ENCODE data around the gene ALG1L2.
"Not testable (repeated sequence)": the region's sequence is repeated elsewhere in the genome, so short reads cannot be mapped to it uniquely, and the experiment has no call there.

The ALG1L2 gene

DNA sequence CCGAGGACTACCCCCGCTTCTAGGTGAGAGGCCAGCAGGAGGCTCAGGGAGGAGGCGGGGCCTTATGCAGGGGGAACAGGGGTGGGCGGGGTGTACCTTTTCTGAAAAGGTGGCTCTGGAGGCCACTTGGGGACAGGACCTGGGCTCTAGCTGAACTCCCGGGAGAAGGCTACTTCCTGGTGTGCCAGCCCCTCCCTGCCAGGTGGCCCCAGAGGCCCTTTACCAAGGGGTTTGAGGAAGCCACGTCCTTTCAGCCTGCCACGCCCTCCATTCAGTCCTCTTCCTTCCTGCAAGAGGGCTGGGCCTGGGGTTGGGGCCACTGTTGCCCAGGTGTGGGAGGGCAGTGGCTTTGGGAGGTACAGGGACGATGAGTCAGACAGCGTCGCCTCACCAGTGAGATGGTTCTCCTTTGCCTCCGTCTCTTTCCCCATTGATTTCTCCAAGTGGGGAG, 12.9 kb downstream of the ALG1L2 start:
- DNase-seq: peak; percentile 57

DNA sequence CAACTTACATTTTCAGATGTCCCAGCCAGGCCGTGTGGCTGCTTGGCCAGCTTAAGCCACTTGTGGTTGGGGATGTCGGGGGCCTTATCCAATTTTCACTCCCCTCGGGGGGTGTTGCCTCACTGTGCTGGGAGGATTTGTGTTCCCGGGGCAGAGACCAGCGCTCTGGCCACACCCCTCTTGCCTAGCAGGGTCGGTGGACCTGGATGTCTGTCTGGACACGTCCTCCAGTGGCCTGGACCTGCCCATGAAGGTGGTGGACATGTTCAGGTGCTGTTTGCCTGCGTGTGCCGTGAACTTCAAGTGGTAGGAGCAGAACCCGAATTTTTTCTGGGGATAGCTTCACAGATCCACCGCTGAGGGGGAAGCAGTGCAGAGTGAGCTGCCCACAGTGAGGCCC, 14.2 kb downstream of the ALG1L2 start:
- DNase-seq: not testable (repeated sequence)

DNA sequence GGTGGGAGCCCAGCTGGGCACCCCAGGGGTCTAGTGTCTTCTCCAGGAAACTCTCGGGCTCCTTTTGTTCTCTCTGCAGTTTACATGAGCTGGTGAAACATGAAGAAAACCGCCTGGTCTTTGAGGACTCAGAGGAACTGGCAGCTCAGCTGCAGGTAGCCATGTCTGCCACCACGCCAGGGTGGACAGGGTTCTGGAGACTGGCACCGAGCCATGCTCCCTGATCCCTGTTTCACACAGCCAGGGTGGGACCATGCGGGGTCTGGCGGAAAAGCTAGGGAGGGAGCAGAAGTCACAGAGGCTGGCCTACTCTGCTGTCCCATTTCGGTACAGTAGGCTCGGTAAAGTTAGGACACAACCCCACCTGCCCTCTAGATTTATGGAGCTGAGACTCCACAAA, 15.5 kb downstream of the ALG1L2 start:
- not testable (repeated sequence) for DNase-seq

DNA sequence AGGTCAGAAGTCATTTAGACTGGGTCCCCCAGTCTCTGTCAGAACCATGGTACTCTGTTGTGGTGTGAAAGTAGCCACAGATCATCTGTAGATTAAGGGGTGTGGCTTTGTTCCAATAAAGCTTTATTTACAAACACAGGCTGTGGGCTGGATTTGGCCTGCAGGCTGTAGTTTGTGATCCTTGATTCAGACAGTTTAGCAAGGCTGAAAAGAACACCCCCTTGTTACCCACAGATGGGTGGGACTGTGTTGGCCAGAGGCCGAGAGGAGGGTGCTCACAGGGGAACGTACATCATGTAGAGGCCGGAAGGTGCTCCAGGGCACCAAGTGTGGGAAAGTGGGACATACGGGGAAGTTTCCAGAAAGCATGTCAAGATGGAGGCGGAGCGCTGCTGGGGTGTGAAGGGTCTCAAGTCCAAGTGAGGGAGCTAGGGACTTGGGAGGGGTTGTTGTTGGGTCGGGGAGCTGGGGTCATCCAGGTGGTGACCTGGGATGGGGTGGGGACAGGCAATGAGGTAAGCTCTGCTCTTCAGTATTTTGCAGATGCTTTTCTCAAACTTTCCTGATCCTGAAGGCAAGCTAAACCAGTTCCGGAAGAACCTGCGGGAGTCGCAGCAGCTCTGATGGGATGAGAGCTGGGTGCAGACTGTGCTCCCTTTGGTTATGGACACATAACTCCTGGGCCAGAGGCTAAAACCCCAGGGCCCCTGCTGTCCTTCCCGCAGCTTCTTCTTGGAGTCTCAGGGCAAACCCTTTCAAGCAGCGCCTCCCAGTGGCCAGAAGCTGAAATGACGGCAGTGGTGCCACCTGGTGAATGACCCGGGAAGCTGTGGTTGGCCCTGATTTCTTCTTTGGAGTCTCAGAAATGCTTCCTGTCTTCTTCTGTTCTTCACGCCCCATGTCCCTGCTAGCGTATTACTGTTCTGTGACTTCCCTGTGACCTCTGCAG, 16.3 kb downstream of the ALG1L2 start:
- peak; percentile 57 for DNase-seq

DNA sequence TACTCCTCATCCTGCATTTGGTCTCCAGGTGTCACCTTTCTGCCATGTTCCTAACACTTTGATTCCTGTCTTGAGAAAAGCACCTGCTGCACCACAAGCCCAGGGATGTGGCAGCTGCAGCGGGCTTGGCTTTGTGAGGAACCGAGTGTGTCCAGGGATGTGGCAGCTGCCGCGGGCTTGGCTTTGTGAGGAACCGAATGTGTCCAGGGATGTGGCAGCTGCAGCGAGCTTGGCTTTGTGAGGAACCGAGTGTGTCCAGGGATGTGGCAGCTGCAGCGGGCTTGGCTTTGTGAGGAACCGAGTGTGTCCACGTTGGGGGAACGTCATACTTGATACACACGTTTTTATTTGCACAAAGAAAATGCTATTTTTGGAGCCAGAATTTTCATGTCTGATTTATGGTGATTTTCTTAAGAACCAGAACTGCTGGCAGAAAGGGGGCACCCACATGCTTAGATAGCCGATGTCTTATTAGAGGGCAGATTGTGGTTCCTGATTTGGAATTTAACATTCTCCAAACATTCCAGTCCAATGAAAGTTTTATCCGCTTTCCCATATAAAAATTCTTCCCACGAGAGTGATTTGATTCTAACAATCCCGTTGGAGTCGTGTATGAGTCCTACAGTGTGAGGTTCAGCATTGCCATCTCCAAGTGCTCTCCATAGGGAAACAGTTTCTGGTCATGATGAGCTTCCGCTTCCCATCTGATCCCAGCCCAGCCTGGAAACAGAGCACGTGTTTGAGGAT, 17.2 kb downstream of the ALG1L2 start:
- not testable (repeated sequence) for DNase-seq

DNA sequence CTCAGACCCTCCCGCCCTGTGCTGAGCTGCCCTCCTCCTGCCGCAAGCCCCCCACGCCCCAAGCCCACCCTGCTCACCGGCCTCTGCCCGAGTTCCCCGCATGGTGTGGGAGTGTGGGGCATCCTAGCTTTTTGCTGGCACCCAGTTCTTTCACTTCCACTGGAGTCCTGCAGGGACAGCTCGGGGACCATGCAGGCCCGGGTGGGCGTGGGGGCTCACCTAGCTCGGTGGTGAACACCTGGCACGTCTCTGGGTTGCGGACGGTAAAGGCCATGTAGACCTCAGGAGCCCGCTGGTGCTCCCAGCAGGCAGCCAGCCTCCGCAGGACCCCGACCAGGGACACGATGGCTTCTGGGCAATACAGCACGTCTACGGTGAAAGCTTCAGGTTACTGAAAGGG, 20.9 kb downstream of the ALG1L2 start:
- not testable (repeated sequence) for DNase-seq

DNA sequence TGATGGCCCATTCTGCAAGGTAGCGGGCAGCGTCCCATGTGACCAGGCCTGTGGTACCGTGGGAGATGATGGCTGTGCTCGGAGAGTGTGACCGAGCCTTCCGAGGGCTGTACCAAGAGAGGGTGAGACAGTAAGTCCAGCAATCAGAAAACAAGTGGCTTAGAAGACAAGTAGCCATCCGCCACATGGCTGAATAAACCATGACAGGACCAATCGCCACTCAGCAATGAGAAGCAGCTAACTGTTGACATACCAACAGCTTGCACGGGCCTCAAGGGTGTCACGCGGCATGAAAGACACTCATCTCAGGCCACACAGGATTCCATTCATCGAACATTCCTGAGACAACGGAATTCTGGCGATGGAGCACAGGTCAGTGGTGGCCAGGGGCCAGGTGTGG, 22.6 kb downstream of the ALG1L2 start:
- not testable (repeated sequence) for DNase-seq

DNA sequence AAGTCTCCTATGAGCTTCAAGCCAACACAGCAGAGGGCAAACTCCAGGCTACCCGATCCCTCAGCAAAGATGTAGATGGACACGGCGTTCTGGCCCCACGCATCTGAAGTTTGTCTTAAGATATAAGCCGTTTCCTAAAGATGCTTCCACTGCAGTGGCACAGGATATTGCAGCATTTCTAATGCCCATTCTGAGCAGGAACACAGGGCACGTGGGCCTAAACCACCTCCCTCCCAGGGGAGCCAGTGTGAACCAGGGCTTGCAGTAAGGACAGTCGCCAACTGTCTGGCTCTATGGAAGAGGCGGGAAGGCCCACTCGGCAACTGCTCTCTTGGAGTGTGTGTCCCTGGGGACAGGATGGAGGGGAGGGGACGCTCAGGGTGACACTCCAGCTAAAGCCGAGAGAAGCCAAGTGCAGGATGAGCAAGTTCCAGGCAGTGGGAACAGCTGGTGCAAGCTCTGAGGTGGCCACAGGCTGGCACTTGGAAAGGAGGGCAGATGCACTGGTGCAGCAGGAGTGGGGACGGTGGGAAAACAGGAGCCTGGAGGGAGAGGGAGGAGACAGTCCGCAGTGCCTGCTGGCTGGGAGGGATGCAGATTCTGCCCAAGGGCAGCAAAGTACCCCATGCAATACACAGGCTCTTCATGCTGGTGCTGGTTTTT, 25.8 kb downstream of the ALG1L2 start:
- not testable (repeated sequence) for DNase-seq

DNA sequence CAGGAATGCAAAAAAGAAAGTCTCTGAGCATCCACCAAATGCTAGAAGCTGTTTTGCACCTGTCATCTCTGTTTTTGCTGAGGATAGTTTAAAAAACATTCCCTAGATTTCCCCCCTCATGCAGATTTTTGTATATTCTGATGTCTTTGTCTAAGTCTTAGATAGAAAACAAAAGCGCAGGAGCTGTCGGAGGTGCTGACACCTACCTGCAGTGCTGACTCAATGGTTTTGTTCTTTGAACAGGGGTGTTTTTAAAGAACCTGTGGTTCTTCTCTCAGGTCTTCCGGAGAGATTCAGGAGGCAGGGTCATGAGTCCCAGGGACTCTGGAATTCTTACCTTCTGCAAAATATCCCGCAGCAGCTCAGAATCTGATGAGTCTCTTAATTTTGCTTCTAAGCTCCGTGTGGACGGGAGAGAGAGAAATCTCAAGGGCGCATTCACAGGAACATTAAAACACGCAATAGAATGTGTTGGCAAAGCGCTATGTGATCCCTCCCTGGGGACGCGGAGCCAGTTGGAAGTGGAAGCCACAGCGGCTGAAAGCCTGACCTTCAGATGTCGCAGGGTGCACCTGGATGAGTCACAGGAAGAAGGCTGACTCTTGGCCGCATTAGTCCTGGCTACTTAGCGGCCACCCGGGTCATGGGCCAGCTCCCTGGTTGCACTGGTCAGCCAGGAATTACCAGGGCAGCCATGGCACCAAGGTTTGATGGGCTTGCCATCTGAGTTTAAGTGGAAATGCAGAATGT, 27.4 kb downstream of the ALG1L2 start:
- DNase-seq: not testable (repeated sequence)

DNA sequence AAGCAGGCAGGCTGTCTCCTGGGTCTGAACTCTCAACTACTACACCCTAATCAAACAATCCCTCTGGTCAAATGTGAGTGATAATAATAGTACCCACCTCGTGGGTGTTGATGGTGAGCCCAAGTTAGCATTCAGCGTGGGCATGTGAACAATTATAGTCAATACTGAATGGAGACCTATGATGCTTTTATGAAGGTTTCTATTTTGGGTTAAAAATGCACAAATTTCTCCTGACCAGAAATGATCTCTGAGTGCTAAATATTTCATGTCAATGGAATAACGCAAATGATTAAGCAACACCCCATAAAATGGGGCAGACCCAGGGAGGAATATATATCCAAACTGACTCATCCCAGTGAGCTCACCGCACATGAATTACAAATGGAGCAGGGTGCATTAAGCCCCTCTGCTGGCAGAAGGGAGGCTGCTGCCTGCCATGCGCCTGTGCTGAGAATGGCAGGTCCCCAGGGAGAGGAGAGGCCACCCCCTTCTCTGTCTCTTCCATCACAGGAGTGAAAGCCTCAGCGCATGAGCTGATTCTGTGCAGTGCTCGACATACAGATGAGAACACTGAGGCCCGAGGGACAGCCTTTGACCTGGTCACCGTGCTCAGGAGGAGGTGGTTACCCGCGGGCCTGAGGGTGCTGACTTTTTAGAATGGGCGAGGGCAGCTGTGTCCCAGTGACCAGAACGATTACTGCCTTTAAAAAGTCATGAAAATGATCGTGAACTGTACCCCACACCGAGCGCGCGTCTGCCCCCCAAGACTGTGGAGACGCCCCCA, 28.9 kb downstream of the ALG1L2 start:
- peak; percentile 37 for DNase-seq

DNA sequence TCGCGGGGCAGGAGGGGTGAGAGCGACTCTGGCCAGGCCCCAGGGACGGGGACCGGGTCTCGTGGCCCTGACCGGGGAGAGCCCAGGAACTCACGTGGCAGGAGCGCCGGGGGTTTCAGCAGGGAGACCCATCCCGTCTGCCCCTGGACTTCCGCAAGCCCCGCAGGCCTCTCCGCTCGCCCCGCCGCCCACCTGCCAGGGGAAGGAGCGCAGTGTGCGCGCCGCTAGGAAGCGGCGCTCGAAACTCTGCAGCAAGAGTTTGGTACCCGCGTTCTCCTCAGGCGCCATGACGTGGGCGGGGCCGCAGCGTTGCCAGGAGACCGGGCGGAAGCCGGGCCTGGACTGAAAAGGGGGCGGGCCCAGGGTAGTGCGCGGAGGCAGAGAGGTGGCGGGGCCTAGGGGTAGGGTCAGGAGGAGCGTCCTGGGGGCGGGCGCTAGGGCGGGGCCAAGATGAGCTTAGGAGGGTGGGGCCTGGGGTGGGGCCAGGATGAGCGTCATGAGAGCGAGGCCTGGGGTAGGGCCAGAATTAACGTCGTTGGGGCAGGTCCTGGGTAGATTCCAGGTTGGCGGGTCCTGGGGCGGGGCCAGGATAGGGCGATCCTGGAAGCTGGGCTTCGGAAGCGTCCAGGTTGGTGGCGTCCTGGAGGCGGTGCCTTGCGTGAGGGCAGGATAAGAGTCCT, 29.7 kb downstream of the ALG1L2 start:
- DNase-seq: peak; percentile 99

DNA sequence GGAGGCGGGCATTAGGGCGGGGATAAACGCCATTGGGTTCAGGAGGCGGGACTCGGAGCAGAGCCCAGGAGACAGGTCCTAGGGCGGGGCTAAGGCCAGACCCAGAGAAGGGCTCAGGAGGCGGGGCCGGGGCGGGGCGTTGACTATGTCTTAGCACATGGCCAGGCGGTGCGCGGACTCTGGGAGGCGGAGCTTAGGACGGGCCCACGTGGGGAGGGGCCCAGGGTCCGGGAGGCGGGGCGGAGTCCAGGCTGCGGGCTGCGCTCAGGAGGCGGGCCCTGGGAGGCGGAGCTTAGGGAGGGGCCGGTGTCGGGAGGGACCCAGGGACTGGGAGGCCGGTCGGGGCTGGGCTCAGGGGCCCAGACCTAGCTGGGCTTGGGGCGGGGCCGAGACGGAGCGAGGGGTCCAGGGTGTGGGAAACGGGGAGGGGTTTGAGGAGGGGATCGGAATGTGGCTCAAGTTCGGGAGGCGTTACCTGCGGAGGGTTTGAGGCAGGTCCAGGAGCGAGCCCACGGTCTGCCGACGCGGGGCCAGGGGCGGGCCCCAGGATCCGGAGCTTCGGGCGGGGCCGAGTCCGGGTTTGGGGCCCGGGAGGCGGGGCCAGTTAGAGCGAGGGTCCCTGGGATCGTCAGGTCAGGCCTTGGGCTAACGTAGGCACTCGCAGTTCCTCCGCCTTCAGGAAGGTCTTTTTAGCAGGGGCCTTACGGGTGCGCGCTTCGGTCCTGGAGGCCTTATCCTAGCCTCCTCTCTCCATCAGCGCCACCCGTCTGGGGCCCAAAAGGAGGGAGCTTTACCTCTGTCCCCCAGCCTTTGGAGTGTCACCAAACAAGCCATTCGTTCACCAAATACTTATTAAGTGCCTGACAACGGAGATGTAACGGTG, 30.5 kb downstream of the ALG1L2 start:
- peak; percentile 100 for DNase-seq

DNA sequence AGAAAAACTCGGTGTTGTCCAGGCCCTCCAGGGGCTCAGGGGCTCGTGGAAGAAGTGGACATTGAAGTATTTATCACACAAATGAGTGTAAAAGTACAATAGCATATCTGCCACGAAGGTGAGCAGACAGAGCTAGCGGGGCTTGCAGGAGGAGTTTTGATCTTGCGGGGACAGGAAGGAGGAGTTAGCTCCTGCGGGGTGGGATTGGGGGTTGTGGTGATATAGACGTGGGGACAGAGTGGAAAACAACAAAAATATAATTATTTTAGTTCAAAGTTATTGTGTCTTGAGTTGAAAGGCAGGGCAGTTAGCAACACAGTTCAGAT, 31.1 kb downstream of the ALG1L2 start:
- not testable (repeated sequence) for DNase-seq

DNA sequence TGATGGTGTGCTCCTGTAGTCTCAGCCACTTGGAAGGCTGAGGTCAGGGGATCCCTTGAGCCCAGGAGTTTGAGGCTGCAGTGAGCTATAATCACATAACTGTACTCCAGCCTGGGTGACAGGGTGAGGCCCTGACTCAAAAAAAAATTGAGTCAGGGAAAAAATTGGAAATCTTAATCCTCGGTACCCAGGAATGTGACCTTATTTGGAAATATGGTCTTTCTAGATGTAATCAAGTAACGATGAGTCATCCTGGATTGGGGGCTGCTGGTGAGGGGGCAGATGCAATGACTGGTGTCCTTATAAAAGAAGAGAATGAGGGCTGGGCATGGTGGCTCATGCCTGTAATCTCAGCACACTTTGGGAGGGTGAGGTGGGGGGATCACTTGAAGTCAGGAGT, 33.8 kb downstream of the ALG1L2 start:
- DNase-seq: not testable (repeated sequence)

DNA sequence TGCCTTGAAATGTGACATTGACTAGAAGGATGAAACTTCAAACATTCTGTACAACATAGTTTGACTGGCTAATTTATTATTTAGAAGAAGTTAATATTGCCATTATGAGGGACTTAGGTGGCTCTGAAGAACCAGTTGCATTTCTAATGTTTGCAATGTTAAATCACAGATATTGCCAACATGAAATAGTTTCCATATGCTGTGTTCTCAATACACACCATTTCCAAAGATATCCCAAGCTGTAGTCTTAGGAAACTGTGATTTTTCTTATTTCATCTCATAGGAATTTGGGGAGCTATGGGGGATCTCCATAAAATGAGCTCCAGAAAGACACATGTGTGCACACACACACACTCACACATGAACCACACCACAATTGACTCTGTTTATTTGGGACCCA, 36.3 kb downstream of the ALG1L2 start:
- DNase-seq: no peak

DNA sequence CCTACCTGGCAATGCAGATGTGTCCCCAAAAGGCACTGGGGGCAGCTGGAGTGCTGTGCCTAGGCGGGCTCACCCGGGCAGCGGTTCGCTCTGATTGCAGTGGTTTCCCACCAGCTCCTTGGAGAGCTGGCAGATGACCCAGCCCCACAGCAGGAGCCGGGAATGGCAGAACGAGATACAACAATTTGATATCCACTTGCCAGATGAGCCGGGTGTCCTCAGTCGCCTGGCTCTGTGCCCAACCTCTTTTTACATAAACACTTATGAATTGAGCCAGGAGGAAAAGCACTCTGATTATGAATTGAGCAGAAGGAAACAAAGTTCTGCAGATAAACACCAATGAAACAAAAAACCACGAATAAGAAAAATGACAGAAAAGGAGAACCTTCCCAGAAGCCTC, 38.2 kb downstream of the ALG1L2 start:
- DNase-seq: not testable (repeated sequence)

DNA sequence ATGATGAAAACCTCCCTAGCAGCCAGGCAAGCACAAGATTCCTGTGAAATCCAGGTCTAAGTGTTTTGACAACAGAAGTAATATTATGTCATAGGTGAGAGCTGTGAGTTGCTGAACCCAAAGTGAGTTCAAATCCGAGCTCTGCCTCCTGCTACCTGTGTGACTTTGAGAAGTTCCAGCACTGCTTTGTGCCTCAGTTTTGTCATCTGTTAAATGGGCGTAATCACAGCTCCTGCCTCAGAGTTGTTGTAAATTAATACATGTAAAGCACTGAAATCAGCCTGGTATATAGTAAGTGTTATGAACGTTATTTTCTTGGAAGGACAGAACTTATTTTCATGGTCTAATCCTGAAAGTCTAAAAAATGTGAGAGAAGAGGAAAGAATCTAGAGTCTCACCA, 38.7 kb downstream of the ALG1L2 start:
- DNase-seq: not testable (repeated sequence)

DNA sequence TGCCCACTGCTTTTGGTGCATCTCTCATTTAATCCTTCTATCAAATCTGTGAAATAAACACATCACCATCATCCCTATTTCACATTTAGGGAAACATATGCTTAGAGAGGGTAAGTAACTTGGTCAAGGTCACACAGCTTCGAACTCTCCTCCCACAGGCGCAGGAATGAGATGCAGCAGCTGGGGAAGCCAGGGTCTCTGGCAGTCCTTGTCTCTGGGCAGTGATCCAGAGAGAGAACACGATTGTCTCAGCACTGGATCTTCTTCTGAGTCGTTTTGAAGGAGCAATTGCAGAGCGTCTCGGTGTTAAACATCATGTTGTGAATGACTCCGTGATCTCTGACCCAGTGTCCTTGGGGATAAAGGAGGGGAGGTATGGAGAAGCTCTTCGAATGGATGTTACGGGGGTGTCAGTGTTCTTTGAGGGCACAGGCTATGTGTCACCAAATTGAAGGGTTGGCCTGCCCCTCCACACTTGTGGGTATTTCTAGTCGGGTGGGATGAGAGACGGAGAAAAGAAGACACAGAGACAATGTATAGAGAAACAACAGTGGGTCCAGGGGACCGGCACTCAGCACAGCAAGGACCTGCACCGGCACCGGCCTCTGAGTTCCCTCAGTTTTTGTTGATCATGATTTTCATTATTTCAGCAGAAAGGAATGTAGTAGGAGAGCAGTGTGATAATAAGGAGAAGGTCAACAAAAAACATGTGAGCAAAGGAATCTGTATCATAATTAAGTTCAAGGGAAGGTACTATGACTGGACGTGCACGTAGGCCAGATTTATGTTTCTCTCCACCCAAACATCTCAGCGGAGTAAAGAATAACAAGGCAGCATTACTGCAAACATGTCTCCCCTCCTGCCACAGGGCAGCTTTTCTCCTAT, 41.5 kb downstream of the ALG1L2 start:
- not testable (repeated sequence) for DNase-seq

DNA sequence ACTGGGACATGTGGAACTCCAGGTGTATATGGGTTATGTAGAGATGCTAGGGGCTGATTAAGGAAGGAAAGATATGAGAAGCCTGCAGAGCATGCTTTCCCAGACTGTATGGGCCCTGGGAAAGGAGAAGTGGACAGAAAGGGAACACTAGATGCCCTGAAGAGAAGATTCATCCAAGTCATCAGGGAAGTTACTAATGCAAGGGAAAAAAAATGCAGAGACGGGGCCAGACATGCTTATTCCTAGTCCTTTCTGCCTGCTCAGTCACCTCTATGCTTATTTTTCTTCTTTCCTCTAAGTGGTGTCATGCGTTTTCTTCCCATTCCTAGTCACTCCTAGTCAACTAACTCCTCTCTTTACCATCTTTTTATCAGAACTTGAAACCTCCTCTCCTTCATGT, 43.8 kb downstream of the ALG1L2 start:
- not testable (repeated sequence) for DNase-seq
